SK-N-SH treated with all-trans-retinoic acid at 6 μM for 48 hours (cell line): Measurements from ENCODE around the gene VMP1.

Source experiments
- ATAC-seq: fragments of 200-7000 bp; cut with Tn5 transposase; 3 replicates; pipeline ENCODE4 v1.9.1; 2020; ENCODE audit warnings: mild to moderate bottlenecking, moderate library complexity
- ARNTL ChIP-seq: fragments of 450-650 bp; formaldehyde crosslinking; IDR thresholded peaks from 2 replicates; pipeline ENCODE4 v1.5.0; 2020; ENCODE audit warnings: low read depth, mild to moderate bottlenecking, moderate library complexity, borderline replicate concordance
- CREB5 ChIP-seq: fragments of 250-450 bp; sonication (Bioruptor Pico); IDR thresholded peaks from 2 replicates; pipeline ENCODE4 v1.5.1; 2020; ENCODE audit warnings: low read depth, mild to moderate bottlenecking, moderate library complexity
- CSDC2 ChIP-seq: fragments of 250-450 bp; sonication (Bioruptor Pico); IDR thresholded peaks from 2 replicates; pipeline ENCODE4 v1.5.0; 2020; ENCODE audit warnings: mild to moderate bottlenecking, moderate library complexity
- CSRNP3 ChIP-seq: fragments of 250-450 bp; sonication (Bioruptor Pico); IDR thresholded peaks from 2 replicates; pipeline ENCODE4 v1.5.1; 2021; ENCODE audit warnings: mild to moderate bottlenecking, moderate library complexity
- ESRRG ChIP-seq: fragments of 250-450 bp; sonication (Bioruptor Pico); IDR thresholded peaks from 2 replicates; pipeline ENCODE4 v1.6.1; 2021; ENCODE audit warnings: mild to moderate bottlenecking
- GLIS3 ChIP-seq: fragments of 250-450 bp; sonication (Bioruptor Pico); IDR thresholded peaks from 2 replicates; pipeline ENCODE4 v1.5.0; 2020; ENCODE audit warnings: mild to moderate bottlenecking, moderate library complexity
- ISL1 ChIP-seq: fragments of 250-450 bp; sonication (Bioruptor Pico); IDR thresholded peaks from 2 replicates; pipeline ENCODE4 v2.1.2; 2022; ENCODE audit warnings: mild to moderate bottlenecking, moderate library complexity
- OSR1 ChIP-seq: fragments of 250-450 bp; sonication (Bioruptor Pico); IDR thresholded peaks from 2 replicates; pipeline ENCODE4 v1.8.0; 2022; ENCODE audit warnings: moderate library complexity, mild to moderate bottlenecking, inconsistent platforms
- PATZ1 ChIP-seq: fragments of 250-450 bp; sonication (Bioruptor Pico); IDR thresholded peaks from 2 replicates; pipeline ENCODE4 v1.8.0; 2020; ENCODE audit warnings: mild to moderate bottlenecking, moderate library complexity, borderline replicate concordance
- POU6F1 ChIP-seq: fragments of 250-450 bp; sonication (Bioruptor Pico); IDR thresholded peaks from 2 replicates; pipeline ENCODE4 v1.8.0; 2021; ENCODE audit warnings: low read depth, mild to moderate bottlenecking, moderate library complexity, borderline replicate concordance
- RARB ChIP-seq: fragments of 250-450 bp; sonication (Bioruptor Pico); IDR thresholded peaks from 2 replicates; pipeline ENCODE4 v1.8.0; 2021; ENCODE audit warnings: mild to moderate bottlenecking, moderate library complexity
- SNAI2 ChIP-seq: fragments of 250-450 bp; sonication (Bioruptor Pico); IDR thresholded peaks from 2 replicates; pipeline ENCODE4 v1.5.0; 2020; ENCODE audit warnings: mild to moderate bottlenecking, moderate library complexity
- TCF4 ChIP-seq: fragments of 250-450 bp; sonication (Bioruptor Pico); IDR thresholded peaks from 2 replicates; pipeline ENCODE4 v1.8.0; 2021; ENCODE audit warnings: mild to moderate bottlenecking, moderate library complexity, borderline replicate concordance
- TOX ChIP-seq: fragments of 250-450 bp; sonication (Bioruptor Pico); IDR thresholded peaks from 2 replicates; pipeline ENCODE4 v1.8.0; 2021; ENCODE audit warnings: mild to moderate bottlenecking, moderate library complexity, borderline replicate concordance
- ZC3H10 ChIP-seq: fragments of 250-450 bp; sonication (Bioruptor Pico); IDR thresholded peaks from 2 replicates; pipeline ENCODE4 v1.5.1; 2021; ENCODE audit warnings: mild to moderate bottlenecking, moderate library complexity
- ZFP30 ChIP-seq: fragments of 450-650 bp; formaldehyde crosslinking; IDR thresholded peaks from 2 replicates; pipeline ENCODE4 v1.5.0; 2022; ENCODE audit warnings: mild to moderate bottlenecking, moderate library complexity
- ZNF70 ChIP-seq: fragments of 450-650 bp; formaldehyde crosslinking; IDR thresholded peaks from 2 replicates; pipeline ENCODE4 v1.5.0; 2020; ENCODE audit warnings: mild to moderate bottlenecking, moderate library complexity
- ZNF8 ChIP-seq: fragments of 450-650 bp; formaldehyde crosslinking; IDR thresholded peaks from 2 replicates; pipeline ENCODE4 v1.5.0; 2020; ENCODE audit warnings: mild to moderate bottlenecking, moderate library complexity

Gene VMP1

GRCh38 chr17:59783221-59784047, 76.0 kb downstream of the VMP1 start (continued):
- TF ChIP-seq POU6F1 = no peak; the same call in 1 of the 2 replicates
- TF ChIP-seq ISL1 (CRISPR knock-in tag) = peak; percentile 80
- peak; percentile 33; the same call in 1 of the 2 replicates for TF ChIP-seq SNAI2
- TF ChIP-seq CREB5 (CRISPR knock-in tag) = peak; percentile 50; the same call in 1 of the 2 replicates

- ATAC-seq = no peak
Measured at GRCh38 chr17:59785091-59785799, 77.8 kb downstream of the VMP1 start.

GRCh38 chr17:59786213-59786535, 78.7 kb downstream of the VMP1 start:
- peak; percentile 46; the same call in 1 of the 3 replicates for ATAC-seq

More at GRCh38 chr17:59785091-59785799, 77.8 kb downstream of the VMP1 start:
- TF ChIP-seq SNAI2 = peak; percentile 72
- TF ChIP-seq ZNF8 (CRISPR knock-in tag) = no peak
- no peak for TF ChIP-seq RARB (CRISPR knock-in tag)
- TF ChIP-seq ESRRG (CRISPR knock-in tag) = no peak
- TF ChIP-seq ARNTL (CRISPR knock-in tag) = no peak
- TF ChIP-seq ISL1 (CRISPR knock-in tag) = 0 out of 2 replicates have a peak, but pooled peaks have one; percentile 27
- no peak for TF ChIP-seq CSDC2 (CRISPR knock-in tag)
- no peak for TF ChIP-seq ZNF70 (CRISPR knock-in tag)
- TF ChIP-seq TCF4 (CRISPR knock-in tag) = no peak
- peak; percentile 65 for TF ChIP-seq OSR1
- TF ChIP-seq ZFP30 = no peak
- TF ChIP-seq GLIS3 = no peak
- 0 out of 2 replicates have a peak, but pooled peaks have one; percentile 42 for TF ChIP-seq CREB5 (CRISPR knock-in tag)
- no peak for TF ChIP-seq TOX (CRISPR knock-in tag)
- TF ChIP-seq ZC3H10 (CRISPR knock-in tag) = peak; percentile 67
- TF ChIP-seq, all 23 proteins: peak for 5

More at GRCh38 chr17:59786213-59786535, 78.7 kb downstream of the VMP1 start:
- TF ChIP-seq ESRRG (CRISPR knock-in tag) (no peak), CSRNP3 (CRISPR knock-in tag) (0 out of 2 replicates have a peak, but pooled peaks have one; percentile 63), PATZ1 (no peak)
